Measurements from ENCODE around the gene TNS3. TPM values are rescaled to one million over a fixed set of nuclear protein-coding genes. Genes with fewer than 3 reads are reported as not detected.

Gene TNS3
- total RNA-seq, 2 experiments from 2014 or later = 0.11 TPM

DNA sequence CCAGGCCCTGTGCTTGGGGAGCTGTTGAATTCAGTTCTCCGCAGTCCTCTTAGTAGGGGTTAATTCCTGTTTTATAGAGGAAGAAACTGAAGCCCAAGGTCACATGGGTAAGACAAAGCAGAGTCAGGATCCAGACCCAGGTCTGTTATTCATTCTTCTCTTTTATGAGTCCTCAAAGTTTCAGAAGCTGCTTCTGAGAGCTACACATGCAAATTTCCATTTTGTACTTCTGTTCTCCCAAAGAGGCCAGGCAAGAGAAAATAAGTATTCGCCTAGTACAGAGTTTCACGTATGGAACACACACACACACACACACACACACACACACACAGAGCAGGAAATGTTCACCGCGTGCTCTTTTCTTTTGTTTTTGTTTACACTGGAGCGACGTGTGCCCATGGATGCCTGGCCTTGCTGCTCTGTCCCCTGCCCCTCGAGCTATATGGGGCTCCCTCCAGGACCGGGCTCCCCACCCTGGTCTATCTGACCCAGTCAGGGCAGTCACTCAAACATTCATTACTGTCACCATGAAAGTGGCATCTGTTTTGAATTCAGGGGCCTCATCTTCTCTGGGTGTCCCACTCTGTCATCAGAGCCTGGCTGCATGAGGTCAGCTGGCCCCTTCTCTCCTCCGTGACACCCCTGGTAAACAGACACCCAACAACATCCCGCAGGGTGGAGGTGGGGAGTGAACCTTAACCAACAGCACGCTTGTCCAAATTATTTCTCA, 84.4 kb downstream of the TNS3 start:
- CTCF ChIA-PET = no interaction called here
- Mint-ChIP-seq H3K27me3 (no peaks in the 10 kb centered on the region), H3K4me1 (peaks cover 3% of the 10 kb centered on the region), H3K4me3 (no peak overlapping the region), H3K27ac (no peak overlapping the region), H3K36me3 (ENCODE audit: low read depth) (no peaks in the 10 kb centered on the region), H3K9me3 (ENCODE audit: low read depth) (no peaks in the 10 kb centered on the region)
- intact Hi-C loops (cut with DNase I, micrococcal nuclease) = no loop called here
- POLR2A ChIA-PET = no interaction called here
- DNase-seq (no peak), ATAC-seq (peak; percentile 44)

DNA sequence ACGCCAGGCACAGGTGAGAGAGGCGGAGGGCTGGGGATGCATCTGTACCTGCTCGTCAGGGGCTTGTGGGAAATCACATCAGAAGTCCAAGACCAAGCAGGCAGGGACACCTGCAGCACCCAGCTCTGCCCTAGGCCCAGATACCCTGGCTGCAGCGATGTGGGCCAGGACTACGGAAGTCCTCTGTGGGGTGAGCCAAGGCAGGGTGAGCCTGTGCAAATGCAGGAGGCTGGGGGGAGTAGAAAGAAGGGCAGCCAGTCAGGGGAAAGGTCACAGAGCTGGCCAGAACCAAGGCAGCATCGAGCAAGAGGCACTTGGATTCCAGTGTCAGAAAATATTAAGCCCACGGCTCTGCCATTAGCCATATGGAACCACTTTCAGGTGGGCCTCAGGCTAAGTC, 85.2 kb downstream of the TNS3 start:
- ChIA-PET POLR2A (no interaction called here), CTCF (no interaction called here)
- Mint-ChIP-seq H3K36me3 (ENCODE audit: low read depth) (no peaks in the 10 kb centered on the region), H3K27ac (no peak overlapping the region), H3K9me3 (ENCODE audit: low read depth) (no peaks in the 10 kb centered on the region), H3K4me3 (no peak overlapping the region), H3K4me1 (peaks cover 3% of the 10 kb centered on the region), H3K27me3 (no peaks in the 10 kb centered on the region)
- ATAC-seq (no peak), DNase-seq (no peak)
- intact Hi-C loops (cut with DNase I, micrococcal nuclease) = no loop called here

- Mint-ChIP-seq H3K9me3 (ENCODE audit: low read depth) (no peaks in the 10 kb centered on the region), H3K4me3 (no peak overlapping the region), H3K4me1 (peaks cover 3% of the 10 kb centered on the region), H3K36me3 (ENCODE audit: low read depth) (no peaks in the 10 kb centered on the region), H3K27me3 (no peaks in the 10 kb centered on the region), H3K27ac (no peak overlapping the region)
- DNase-seq (no peak), ATAC-seq (no peak)
- ChIA-PET POLR2A (no interaction called here), CTCF (no interaction called here)
- intact Hi-C loops (cut with DNase I, micrococcal nuclease) = no loop called here
Observed at GRCh38 chr7:47496056-47496665, 85.8 kb downstream of the TNS3 start.

DNA sequence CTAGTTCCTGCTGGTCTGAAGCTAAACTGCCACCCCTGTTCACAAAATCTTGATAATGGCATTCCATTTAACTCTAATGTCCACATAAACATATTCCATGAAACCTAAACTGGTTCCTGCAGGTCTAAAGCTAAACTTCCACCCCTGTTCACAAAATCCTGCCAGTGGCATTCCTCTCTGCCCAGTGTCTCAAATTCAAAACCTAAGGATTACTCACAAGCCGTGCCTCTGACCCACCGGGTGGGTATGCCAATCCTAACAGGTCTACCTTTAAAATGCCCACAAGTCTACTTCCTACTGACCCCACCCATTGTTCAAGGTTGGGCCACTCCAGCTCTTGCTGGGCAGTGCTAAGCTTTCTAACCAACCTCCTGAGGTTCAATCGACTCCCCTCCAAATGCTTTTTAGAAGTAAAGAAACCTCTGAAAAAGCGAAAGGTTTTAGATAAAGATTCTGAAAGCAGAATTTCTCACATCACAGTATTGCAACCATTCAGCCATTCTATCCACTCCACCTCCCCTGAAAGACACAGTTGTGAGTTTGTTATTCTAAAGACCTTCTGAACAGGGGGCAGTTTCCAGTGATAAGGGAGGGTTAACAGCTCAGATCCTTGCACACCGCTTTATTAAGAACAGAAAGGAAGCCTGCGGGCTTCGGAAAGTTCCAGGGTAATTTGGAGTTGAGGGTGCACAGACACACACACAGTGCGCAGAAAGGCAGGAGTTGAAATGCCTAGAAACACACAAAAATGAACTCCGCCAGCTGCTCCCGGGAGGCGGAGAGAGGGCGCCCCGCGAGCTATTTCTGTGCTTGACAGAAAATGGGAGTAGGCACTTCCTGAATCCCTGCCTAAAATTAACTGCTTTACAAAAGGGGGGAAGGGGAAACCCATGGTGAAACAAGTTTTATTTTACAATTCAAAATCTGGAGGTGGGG, 87.7 kb downstream of the TNS3 start:
- ChIA-PET POLR2A (no interaction called here), CTCF (interaction anchor here (0.6 kb wide), 1 partner anchor 37 kb away, joined by 6 read pairs; no protein-coding TSS in a partner anchor)
- DNase-seq (no peak), ATAC-seq (no peak)
- Mint-ChIP-seq H3K4me3 (no peak overlapping the region), H3K36me3 (ENCODE audit: low read depth) (no peaks in the 10 kb centered on the region), H3K27me3 (no peaks in the 10 kb centered on the region), H3K4me1 (peaks cover 3% of the 10 kb centered on the region), H3K27ac (no peak overlapping the region), H3K9me3 (ENCODE audit: low read depth) (no peaks in the 10 kb centered on the region)
- intact Hi-C loops (cut with DNase I, micrococcal nuclease) = no loop called here

GRCh38 chr7:47492716-47493325, 89.1 kb downstream of the TNS3 start:
- CTCF ChIA-PET = no interaction called here
- DNase-seq = no peak
- Mint-ChIP-seq H3K4me1 (peaks cover 3% of the 10 kb centered on the region), H3K27ac (no peak overlapping the region), H3K4me3 (no peak overlapping the region), H3K27me3 (no peaks in the 10 kb centered on the region), H3K9me3 (ENCODE audit: low read depth) (no peaks in the 10 kb centered on the region), H3K36me3 (ENCODE audit: low read depth) (no peaks in the 10 kb centered on the region)
- intact Hi-C loops (cut with DNase I, micrococcal nuclease) = no loop called here
- ATAC-seq = no peak
- POLR2A ChIA-PET = no interaction called here

DNA sequence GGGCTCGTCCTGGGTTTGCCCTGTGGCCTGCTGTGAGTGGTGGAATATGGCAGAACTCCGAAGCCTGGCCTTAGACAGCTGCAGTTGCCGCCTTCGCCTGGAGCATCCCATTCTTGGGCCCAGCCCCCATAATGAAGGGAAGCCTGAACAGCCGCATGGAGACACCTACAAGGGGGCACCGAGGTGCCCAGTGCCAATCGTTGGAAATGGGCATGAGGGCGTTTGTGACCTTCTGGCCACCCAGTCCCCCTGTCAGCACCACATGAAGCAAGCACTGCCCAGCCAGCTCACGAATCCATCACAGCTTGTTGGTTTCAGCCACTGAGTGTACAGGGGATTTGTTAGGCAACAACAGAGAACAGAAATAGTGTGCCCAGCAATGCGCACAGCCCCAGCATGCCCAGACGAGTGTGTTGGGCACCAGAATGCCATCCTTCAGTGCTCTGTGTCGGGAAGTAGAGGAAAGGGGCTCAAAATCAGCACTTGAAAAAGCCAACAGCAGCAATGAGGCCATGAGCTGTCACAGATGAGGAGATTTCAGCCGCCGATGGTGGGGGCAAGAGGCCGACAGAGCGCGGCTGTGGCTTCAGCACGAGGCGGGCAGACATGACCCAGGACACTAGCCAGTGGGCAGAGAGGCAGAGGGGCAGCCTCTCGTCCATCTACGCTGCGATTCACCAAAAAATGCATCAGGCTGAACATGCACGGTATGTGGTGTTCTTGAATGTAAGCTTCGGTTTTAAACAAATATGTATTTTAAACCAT, 91.2 kb downstream of the TNS3 start:
- POLR2A ChIA-PET = no interaction called here
- Mint-ChIP-seq H3K27me3 (no peaks in the 10 kb centered on the region), H3K9me3 (ENCODE audit: low read depth) (no peaks in the 10 kb centered on the region), H3K4me3 (no peak overlapping the region), H3K27ac (no peak overlapping the region), H3K36me3 (ENCODE audit: low read depth) (no peaks in the 10 kb centered on the region), H3K4me1 (no peaks in the 10 kb centered on the region)
- intact Hi-C loops (cut with DNase I, micrococcal nuclease) = no loop called here
- DNase-seq = no peak
- ATAC-seq = no peak
- CTCF ChIA-PET = no interaction called here

GRCh38 chr7:47489624-47490023, 92.3 kb downstream of the TNS3 start:
- intact Hi-C loops (cut with DNase I, micrococcal nuclease) = no loop called here
- Mint-ChIP-seq H3K27ac (no peak overlapping the region), H3K36me3 (ENCODE audit: low read depth) (no peaks in the 10 kb centered on the region), H3K27me3 (no peaks in the 10 kb centered on the region), H3K4me1 (no peaks in the 10 kb centered on the region), H3K9me3 (ENCODE audit: low read depth) (no peaks in the 10 kb centered on the region), H3K4me3 (no peak overlapping the region)
- DNase-seq (no peak), ATAC-seq (no peak)
- ChIA-PET CTCF (no interaction called here), POLR2A (no interaction called here)

DNA sequence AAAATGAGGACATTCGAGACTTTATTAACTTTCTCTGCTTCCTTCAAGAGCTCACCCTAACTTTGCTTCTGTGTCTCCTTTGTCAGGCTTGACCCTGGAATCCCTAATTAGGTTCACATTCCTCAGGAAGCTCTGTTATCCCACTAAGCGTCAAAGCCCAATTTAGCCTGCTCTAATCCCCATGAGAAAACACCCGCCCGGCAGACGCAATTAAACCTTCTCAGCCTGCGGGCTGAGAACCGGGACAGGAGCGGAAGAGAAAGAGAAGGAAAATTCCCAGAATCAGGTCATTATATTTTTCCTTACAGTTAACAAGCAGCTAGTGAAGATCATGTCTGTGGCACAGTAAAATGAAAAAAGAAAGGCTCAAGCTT, 93.0 kb downstream of the TNS3 start:
- no peaks in the 10 kb centered on the region for H3K27me3 Mint-ChIP-seq
- H3K4me3 Mint-ChIP-seq = no peak overlapping the region
- ChIA-PET POLR2A (no interaction called here), CTCF (no interaction called here)
- no peaks in the 10 kb centered on the region for H3K36me3 Mint-ChIP-seq (ENCODE audit: low read depth)
- no peaks in the 10 kb centered on the region for H3K4me1 Mint-ChIP-seq
- intact Hi-C loops (cut with DNase I, micrococcal nuclease) = no loop called here
- ATAC-seq = no peak
- no peak for DNase-seq
- no peaks in the 10 kb centered on the region for H3K9me3 Mint-ChIP-seq (ENCODE audit: low read depth)
- no peak overlapping the region for H3K27ac Mint-ChIP-seq

DNA sequence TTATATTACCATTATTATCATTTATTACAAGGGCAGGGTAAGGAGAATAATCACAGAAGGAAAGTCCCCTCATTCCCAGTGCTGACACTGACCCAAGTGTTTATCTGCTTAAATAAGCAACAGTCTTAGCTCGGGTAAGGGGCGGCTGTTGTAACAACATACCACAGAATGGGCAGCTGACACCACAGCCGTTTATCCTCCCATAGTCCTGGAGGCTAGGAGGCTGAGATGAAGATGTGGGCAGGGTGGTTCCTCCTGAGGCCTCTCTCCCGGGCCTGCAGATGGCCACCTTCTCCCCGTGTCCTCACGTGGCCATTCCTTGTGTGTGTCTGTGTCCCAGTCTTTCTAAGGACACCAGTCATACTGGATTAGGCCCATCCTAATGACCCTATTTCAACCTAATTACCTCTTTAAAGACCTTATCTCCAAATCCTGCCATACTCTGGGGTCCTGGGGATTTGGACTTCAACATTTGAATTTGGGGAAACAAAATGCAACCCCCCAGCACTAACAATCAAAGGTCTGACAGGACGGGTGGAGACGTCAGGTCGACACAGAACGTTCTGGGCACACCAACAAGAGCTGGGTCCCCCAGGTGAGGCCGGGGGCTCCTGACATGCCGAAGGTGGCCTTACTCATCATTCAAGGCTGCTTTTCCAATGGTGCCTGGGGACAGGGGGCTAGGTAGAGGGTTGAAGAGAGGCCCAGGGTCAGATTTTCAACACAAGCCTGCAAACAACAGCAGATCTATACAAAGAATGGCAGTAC, 93.5 kb downstream of the TNS3 start:
- H3K36me3 Mint-ChIP-seq (ENCODE audit: low read depth) = no peaks in the 10 kb centered on the region
- H3K9me3 Mint-ChIP-seq (ENCODE audit: low read depth) = no peaks in the 10 kb centered on the region
- intact Hi-C loops (cut with DNase I, micrococcal nuclease) = no loop called here
- POLR2A ChIA-PET = no interaction called here
- H3K4me3 Mint-ChIP-seq = no peak overlapping the region
- ATAC-seq (no peak), DNase-seq (no peak)
- no peaks in the 10 kb centered on the region for H3K4me1 Mint-ChIP-seq
- H3K27me3 Mint-ChIP-seq = no peaks in the 10 kb centered on the region
- H3K27ac Mint-ChIP-seq = no peak overlapping the region
- CTCF ChIA-PET = no interaction called here

- ChIA-PET POLR2A (no interaction called here), CTCF (no interaction called here)
- intact Hi-C loops (cut with DNase I, micrococcal nuclease) = no loop called here
- Mint-ChIP-seq H3K9me3 (ENCODE audit: low read depth) (peaks cover 1% of the 10 kb centered on the region), H3K4me1 (peaks cover 15% of the 10 kb centered on the region), H3K36me3 (ENCODE audit: low read depth) (no peaks in the 10 kb centered on the region), H3K4me3 (no peak overlapping the region), H3K27ac (no peak overlapping the region), H3K27me3 (no peaks in the 10 kb centered on the region)
- no peak for DNase-seq
- ATAC-seq = no peak
Observed at GRCh38 chr7:47485640-47486435, 96.1 kb downstream of the TNS3 start.
